ENCODE data around the gene XIRP2.
"Not testable (repeated sequence)": the region's sequence is repeated elsewhere in the genome, so short reads cannot be mapped to it uniquely, and the experiment has no call there.

GRCh38 chr2:167109682-167110081, 221.4 kb downstream of the XIRP2 start:
- not testable (repeated sequence) for TF ChIP-seq EZH2, CTCF, EZH2phosphoT487 (IDR thresholded peaks at IDR 0.05)

All from neural progenitor cell (in vitro differentiated cells).